Hippocampal formation (tissue), 2 donors: ENCODE results near the gene KIAA0232.
"Not testable (repeated sequence)": the region's sequence is repeated elsewhere in the genome, so short reads cannot be mapped to it uniquely, and the experiment has no call there.

Experiments used
- DNase-seq, 2 donors: peaks; one replicate each; lab custom pipeline; 2025; lab: John Stamatoyannopoulos, UW

Gene KIAA0232

GRCh38 chr4:6885953-6886557 is 103.5 kb downstream of the KIAA0232 start:
- peak; percentile 61 to 90 for DNase-seq

- DNase-seq, result no peak
These were observed 104.4 kb downstream of the KIAA0232 start for GRCh38 chr4:6886886-6887285.

GRCh38 chr4:6887591-6888371 is 105.3 kb downstream of the KIAA0232 start:
- DNase-seq, result no peak

GRCh38 chr4:6888506-6889071 is 106.1 kb downstream of the KIAA0232 start:
- no peak for DNase-seq

GRCh38 chr4:6889101-6889735 is 106.7 kb downstream of the KIAA0232 start:
- DNase-seq, result no peak

GRCh38 chr4:6889736-6890324 is 107.3 kb downstream of the KIAA0232 start:
- no peak for DNase-seq

- no peak for DNase-seq
These were observed 107.8 kb downstream of the KIAA0232 start for GRCh38 chr4:6890358-6890757.

- DNase-seq, result not testable (repeated sequence)
These were observed 108.4 kb downstream of the KIAA0232 start for GRCh38 chr4:6890971-6891370.

GRCh38 chr4:6891436-6892170 is 109.1 kb downstream of the KIAA0232 start:
- no peak for DNase-seq

- DNase-seq, result no peak
These were observed 109.8 kb downstream of the KIAA0232 start for GRCh38 chr4:6892190-6892908.

GRCh38 chr4:6892909-6893202 is 110.3 kb downstream of the KIAA0232 start:
- no peak for DNase-seq

- no peak for DNase-seq
These were observed 111.0 kb downstream of the KIAA0232 start for GRCh38 chr4:6893449-6894085.

GRCh38 chr4:6894086-6894478 is 111.6 kb downstream of the KIAA0232 start:
- DNase-seq, result no peak

GRCh38 chr4:6894528-6895498 is 112.3 kb downstream of the KIAA0232 start:
- DNase-seq, result no peak

- no peak for DNase-seq
These were observed 113.5 kb downstream of the KIAA0232 start for GRCh38 chr4:6896035-6896434.

GRCh38 chr4:6898763-6899162 is 116.2 kb downstream of the KIAA0232 start:
- no peak for DNase-seq

- no peak for DNase-seq
These were observed 117.8 kb downstream of the KIAA0232 start for GRCh38 chr4:6900181-6900812.

- DNase-seq, result no peak
These were observed 118.4 kb downstream of the KIAA0232 start for GRCh38 chr4:6900956-6901355.
